NT2/D1 (cell line): ENCODE results near the gene BLTP3B.

Experiments used
- DNase-seq: peaks from one replicate; pipeline ENCODE4 v3.0.0-alpha.2; 2011; ENCODE audit warnings: low read depth, low spot score
- H3K27me3 ChIP-seq: 2 replicates; pipeline ENCODE4 v1.6.0; 2011; ENCODE audit warnings: mild to moderate bottlenecking; ENCODE audit not compliant: insufficient read length, insufficient read depth
- H3K36me3 ChIP-seq: 2 replicates; pipeline ENCODE4 v1.6.1; 2011; ENCODE audit warnings: mild to moderate bottlenecking, low read length, mixed read lengths; ENCODE audit not compliant: insufficient read depth, insufficient read length
- H3K4me1 ChIP-seq: 2 replicates; pipeline ENCODE4 v1.5.1; 2011; ENCODE audit not compliant: insufficient read depth, insufficient read length
- H3K4me3 ChIP-seq: 2 replicates; pipeline ENCODE4 v1.5.1; 2011; ENCODE audit warnings: low read depth; ENCODE audit not compliant: insufficient read length
- H3K9ac ChIP-seq: 2 replicates; pipeline ENCODE4 v1.6.0; 2011; ENCODE audit warnings: low read depth; ENCODE audit not compliant: insufficient read length
- H3K9me3 ChIP-seq: 2 replicates; pipeline ENCODE4 v1.5.1; 2011; ENCODE audit warnings: mild to moderate bottlenecking, low read length; ENCODE audit not compliant: insufficient read depth
- SUZ12 ChIP-seq: IDR thresholded peaks from 2 replicates; pipeline ENCODE4 v1.6.1; 2011; ENCODE audit not compliant: insufficient read length, insufficient read depth; ENCODE audit errors: extremely low read depth
- YY1 ChIP-seq: IDR thresholded peaks from 2 replicates; pipeline ENCODE4 v1.6.1; 2011; ENCODE audit not compliant: insufficient read length, insufficient read depth
- ZNF274 ChIP-seq: IDR thresholded peaks from 2 replicates; pipeline ENCODE4 v1.6.1; 2011; ENCODE audit warnings: mild to moderate bottlenecking, low read depth, low read length

The BLTP3B gene

GRCh38 chr12:100145643-100146042, 3.0 kb upstream of the BLTP3B start:
- Histone ChIP-seq H3K4me3 (no peak overlapping the region), H3K9ac (no peak overlapping the region), H3K36me3 (no peaks in the 10 kb centered on the region), H3K27me3 (no peaks in the 10 kb centered on the region), H3K9me3 (peaks cover 11% of the 10 kb centered on the region; the same call in 1 of the 2 replicates), H3K4me1 (no peaks in the 10 kb centered on the region)
- no peak for DNase-seq
- no peak for TF ChIP-seq YY1
- no peak for TF ChIP-seq SUZ12
- TF ChIP-seq ZNF274 = no peak

- no peaks in the 10 kb centered on the region for H3K4me1 ChIP-seq
- TF ChIP-seq YY1 (peak; percentile 75), SUZ12 (no peak), ZNF274 (no peak)
- peak overlapping the region; percentile 96 for H3K4me3 ChIP-seq
- no peaks in the 10 kb centered on the region for H3K27me3 ChIP-seq
- H3K9ac ChIP-seq = peak overlapping the region; percentile 98
- peak; percentile 18 for DNase-seq
- H3K36me3 ChIP-seq = no peaks in the 10 kb centered on the region
- H3K9me3 ChIP-seq = peaks cover 11% of the 10 kb centered on the region; the same call in 1 of the 2 replicates
Measured at GRCh38 chr12:100141998-100142850, 450 bp downstream of the BLTP3B start.

DNA sequence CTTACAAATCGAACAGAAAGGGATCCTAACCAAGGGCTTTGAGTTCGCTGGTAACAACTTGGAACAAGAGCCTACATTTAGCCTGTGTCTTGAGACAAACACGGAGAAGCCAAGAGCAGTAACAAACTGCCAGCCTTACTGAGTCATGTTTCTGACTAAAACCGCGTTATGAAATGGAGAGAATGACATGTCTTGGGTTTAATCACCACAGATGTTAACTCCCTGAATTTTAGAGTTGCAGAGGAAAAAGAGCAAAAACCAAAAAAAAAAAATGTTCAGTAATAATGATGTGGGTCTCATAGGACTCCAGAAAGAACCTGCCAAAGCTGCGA, 1.0 kb downstream of the BLTP3B start:
- Histone ChIP-seq H3K4me3 (peak overlapping the region; percentile 96), H3K4me1 (no peaks in the 10 kb centered on the region), H3K36me3 (no peaks in the 10 kb centered on the region), H3K27me3 (no peaks in the 10 kb centered on the region), H3K9me3 (peaks cover 11% of the 10 kb centered on the region; the same call in 1 of the 2 replicates), H3K9ac (peak overlapping the region; percentile 98)
- TF ChIP-seq YY1 (no peak), ZNF274 (no peak), SUZ12 (no peak)
- DNase-seq = no peak

GRCh38 chr12:100138803-100139098, 3.9 kb downstream of the BLTP3B start:
- no peaks in the 10 kb centered on the region for H3K36me3 ChIP-seq
- TF ChIP-seq YY1 (no peak), SUZ12 (no peak), ZNF274 (no peak)
- H3K9me3 ChIP-seq = no peaks in the 10 kb centered on the region
- no peak overlapping the region for H3K4me3 ChIP-seq
- H3K9ac ChIP-seq = no peak overlapping the region
- H3K4me1 ChIP-seq = no peaks in the 10 kb centered on the region
- DNase-seq = no peak
- H3K27me3 ChIP-seq = no peaks in the 10 kb centered on the region

- Histone ChIP-seq H3K4me3 (no peak overlapping the region), H3K4me1 (no peaks in the 10 kb centered on the region), H3K36me3 (no peaks in the 10 kb centered on the region), H3K27me3 (no peaks in the 10 kb centered on the region), H3K9ac (no peak overlapping the region), H3K9me3 (0 out of 2 replicates have a peak, but pooled peaks cover 3% of the 10 kb centered on the region)
- no peak for TF ChIP-seq SUZ12
- TF ChIP-seq ZNF274 = no peak
- TF ChIP-seq YY1 = no peak
- no peak for DNase-seq
Measured at GRCh38 chr12:100138048-100138802, 4.4 kb downstream of the BLTP3B start.

GRCh38 chr12:100133200-100133599, 9.5 kb downstream of the BLTP3B start:
- no peak for DNase-seq
- H3K9ac ChIP-seq = no peak overlapping the region
- H3K4me1 ChIP-seq = no peaks in the 10 kb centered on the region
- TF ChIP-seq ZNF274 (no peak), SUZ12 (no peak), YY1 (no peak)
- H3K4me3 ChIP-seq = no peak overlapping the region
- H3K36me3 ChIP-seq = no peaks in the 10 kb centered on the region
- H3K9me3 ChIP-seq = 0 out of 2 replicates have a peak, but pooled peaks cover 8% of the 10 kb centered on the region
- no peaks in the 10 kb centered on the region for H3K27me3 ChIP-seq

GRCh38 chr12:100128512-100128908, 14.2 kb downstream of the BLTP3B start:
- no peak overlapping the region for H3K9ac ChIP-seq
- TF ChIP-seq SUZ12 (no peak), YY1 (no peak), ZNF274 (no peak)
- H3K27me3 ChIP-seq = no peaks in the 10 kb centered on the region
- H3K36me3 ChIP-seq = peaks cover 2% of the 10 kb centered on the region
- no peak for DNase-seq
- 0 out of 2 replicates have a peak, but pooled peaks cover 6% of the 10 kb centered on the region for H3K9me3 ChIP-seq
- H3K4me1 ChIP-seq = no peaks in the 10 kb centered on the region
- no peak overlapping the region for H3K4me3 ChIP-seq
